Measurements from ENCODE around the gene IFI27L1.

Gene IFI27L1

GRCh38 chr14:94045563-94046345, 35.4 kb upstream of the IFI27L1 start:
- ChIA-PET POLR2A (no interaction called here), CTCF (interaction anchor here (1.3 to 11.3 kb wide), 3 partner anchors 10 to 93 kb away, joined by 7 to 143 read pairs (median 139); no protein-coding TSS in a partner anchor)
- TF ChIP-seq, protein P1, sequence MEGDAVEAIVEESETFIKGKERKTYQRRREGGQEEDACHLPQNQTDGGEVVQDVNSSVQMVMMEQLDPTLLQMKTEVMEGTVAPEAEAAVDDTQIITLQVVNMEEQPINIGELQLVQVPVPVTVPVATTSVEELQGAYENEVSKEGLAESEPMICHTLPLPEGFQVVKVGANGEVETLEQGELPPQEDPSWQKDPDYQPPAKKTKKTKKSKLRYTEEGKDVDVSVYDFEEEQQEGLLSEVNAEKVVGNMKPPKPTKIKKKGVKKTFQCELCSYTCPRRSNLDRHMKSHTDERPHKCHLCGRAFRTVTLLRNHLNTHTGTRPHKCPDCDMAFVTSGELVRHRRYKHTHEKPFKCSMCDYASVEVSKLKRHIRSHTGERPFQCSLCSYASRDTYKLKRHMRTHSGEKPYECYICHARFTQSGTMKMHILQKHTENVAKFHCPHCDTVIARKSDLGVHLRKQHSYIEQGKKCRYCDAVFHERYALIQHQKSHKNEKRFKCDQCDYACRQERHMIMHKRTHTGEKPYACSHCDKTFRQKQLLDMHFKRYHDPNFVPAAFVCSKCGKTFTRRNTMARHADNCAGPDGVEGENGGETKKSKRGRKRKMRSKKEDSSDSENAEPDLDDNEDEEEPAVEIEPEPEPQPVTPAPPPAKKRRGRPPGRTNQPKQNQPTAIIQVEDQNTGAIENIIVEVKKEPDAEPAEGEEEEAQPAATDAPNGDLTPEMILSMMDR (IDR thresholded peaks at IDR 0.05; ENCODE audit: insufficient read depth, low read length, missing control alignments): no peak
- H3K4me3 ChIP-seq (ENCODE audit: low read depth, low read length): no peak overlapping the region
- no peak for DNase-seq (ENCODE audit: low read depth, low spot score)

DNA sequence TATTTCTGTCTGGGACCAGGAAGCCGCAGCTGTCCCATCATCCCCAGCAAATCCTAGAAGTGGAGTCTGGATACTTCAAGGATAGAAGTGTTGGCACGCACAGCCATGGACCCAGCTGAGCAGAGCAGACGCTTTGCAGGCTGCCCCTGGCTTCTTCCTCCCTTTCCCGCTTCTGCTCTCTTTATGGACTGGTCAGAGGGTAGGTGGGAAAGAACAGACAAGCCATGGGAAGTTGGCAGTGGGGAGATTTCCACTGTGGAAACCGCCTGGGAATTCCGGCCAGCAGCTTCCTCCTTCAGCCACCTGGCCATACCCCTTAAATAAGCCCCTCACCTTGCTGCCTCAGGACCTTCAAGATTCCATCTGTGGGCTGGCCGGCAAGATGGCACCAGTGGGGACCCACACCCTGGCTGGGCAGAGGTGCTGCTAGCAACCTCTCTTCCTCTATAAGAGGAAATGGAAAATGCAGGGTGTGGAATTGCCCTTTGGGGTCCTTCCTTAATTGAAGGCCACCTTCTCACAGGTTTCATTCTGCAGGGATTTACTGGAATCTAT, 34.3 kb upstream of the IFI27L1 start:
- POLR2A ChIA-PET: no interaction called here
- TF ChIP-seq, protein P1 (IDR thresholded peaks at IDR 0.05; ENCODE audit: insufficient read depth, low read length, missing control alignments): no peak
- H3K4me3 ChIP-seq (ENCODE audit: low read depth, low read length): no peak overlapping the region
- CTCF ChIA-PET: interaction anchor here (3.2 to 11.3 kb wide), 4 partner anchors 11 to 92 kb away, joined by 16 to 143 read pairs (median 82); no protein-coding TSS in a partner anchor
- no peak for DNase-seq (ENCODE audit: low read depth, low spot score)

DNA sequence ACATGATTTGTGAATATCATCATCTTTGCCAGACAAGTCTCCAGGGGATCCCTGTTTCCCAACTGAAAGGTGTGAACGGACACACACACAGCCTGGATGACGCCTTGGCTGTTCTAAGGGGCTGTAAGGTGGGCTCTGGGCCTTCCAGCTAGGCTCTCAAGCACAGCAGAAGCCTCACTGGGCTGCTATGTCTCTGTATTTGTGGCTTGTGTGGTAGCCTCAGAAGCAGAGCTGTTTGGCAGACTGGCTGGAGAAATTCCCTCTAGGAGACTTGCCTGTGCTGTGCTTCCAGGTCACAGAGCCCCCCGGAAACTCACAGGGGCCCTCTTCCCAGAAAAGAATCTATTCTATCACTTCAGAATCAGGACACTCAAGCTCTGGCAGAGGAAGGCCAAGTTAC, 33.5 kb upstream of the IFI27L1 start:
- H3K4me3 ChIP-seq (ENCODE audit: low read depth, low read length): no peak overlapping the region
- ChIA-PET POLR2A (no interaction called here), CTCF (interaction anchor here (2.4 to 11.3 kb wide), 5 partner anchors 10 to 133 kb away, joined by 8 to 143 read pairs (median 25); no protein-coding TSS in a partner anchor)
- no peak for DNase-seq (ENCODE audit: low read depth, low spot score)
- TF ChIP-seq, protein P1 (IDR thresholded peaks at IDR 0.05; ENCODE audit: insufficient read depth, low read length, missing control alignments): no peak

DNA sequence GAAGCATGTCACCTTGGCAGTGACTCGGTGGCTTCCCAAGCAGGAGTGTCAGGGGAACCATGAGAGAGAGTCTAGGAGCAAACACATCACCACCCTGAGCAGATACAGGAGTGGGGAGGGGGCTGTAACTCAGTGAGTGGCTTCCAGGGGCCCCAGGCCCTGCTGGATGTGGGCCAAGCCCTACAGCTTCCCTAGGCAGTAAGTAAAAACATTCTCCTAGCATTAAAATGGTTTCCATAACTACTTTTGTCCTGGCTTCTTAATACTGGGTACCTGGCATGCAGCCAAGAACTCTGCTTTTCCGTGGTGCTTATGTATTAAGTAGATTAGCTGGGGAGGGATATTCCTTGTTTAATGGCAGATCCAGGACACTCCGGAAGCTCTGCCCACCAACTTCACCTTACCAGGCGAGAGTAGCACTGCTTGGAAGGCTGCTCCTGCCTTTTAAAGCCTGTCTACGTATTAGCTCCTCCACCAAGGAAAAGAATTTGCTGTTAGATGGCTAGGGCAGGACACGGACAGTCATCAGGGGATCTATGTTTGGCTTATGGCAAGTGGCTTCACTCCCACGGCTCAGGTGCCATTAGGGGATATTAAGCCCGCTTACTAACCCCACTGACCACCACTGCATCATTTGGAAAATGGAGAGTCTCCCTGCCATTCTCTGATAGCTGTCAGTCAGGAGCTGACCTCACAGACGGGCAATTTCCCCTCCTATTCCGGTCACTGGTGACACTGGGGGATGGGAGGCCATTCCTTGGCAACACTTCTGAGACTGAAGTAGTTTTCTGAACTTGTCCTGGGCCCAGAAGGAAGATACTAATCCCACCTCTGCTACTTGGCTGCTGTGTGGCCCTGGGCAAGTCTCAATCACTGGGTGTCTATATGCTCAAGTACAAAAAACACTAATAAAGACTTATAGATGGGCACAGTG, 32.2 kb upstream of the IFI27L1 start:
- no peak overlapping the region for H3K4me3 ChIP-seq (ENCODE audit: low read depth, low read length)
- DNase-seq (ENCODE audit: low read depth, low spot score): no peak
- TF ChIP-seq, protein P1 (IDR thresholded peaks at IDR 0.05; ENCODE audit: insufficient read depth, low read length, missing control alignments): no peak
- POLR2A ChIA-PET: no interaction called here
- CTCF ChIA-PET: interaction anchor here (1.4 to 11.3 kb wide), 6 partner anchors 9 to 132 kb away, joined by 3 to 143 read pairs (median 20); no protein-coding TSS in a partner anchor

- ChIA-PET POLR2A (interaction anchor here (0.7 kb wide), 1 partner anchor 551 kb away, joined by 3 read pairs; no protein-coding TSS in a partner anchor), CTCF (interaction anchor here (0.9 to 11.3 kb wide), 8 partner anchors 8 to 131 kb away, joined by 3 to 143 read pairs (median 12); no protein-coding TSS in a partner anchor)
- TF ChIP-seq, protein P1 (IDR thresholded peaks at IDR 0.05; ENCODE audit: insufficient read depth, low read length, missing control alignments): no peak
- no peak overlapping the region for H3K4me3 ChIP-seq (ENCODE audit: low read depth, low read length)
- no peak for DNase-seq (ENCODE audit: low read depth, low spot score)
These were observed 31.5 kb upstream of the IFI27L1 start for GRCh38 chr14:94049625-94050023.

Measured in AG04449 (cell line).